Spleen (tissue), 7 donors: ENCODE measurements around the gene ETF1.
A peak's percentile ranks its signal among the peaks of the same experiment; 100 is the strongest.

ENCODE experiments used
- CTCF ChIP-seq, 11 experiments: fragments of 200-600 bp in 7 of 11; fragments of 450-650 bp in 4 of 11; sonication (generic) in 4 of 11; IDR thresholded peaks in 8 of 11; conservative IDR thresholded peaks in 3 of 11; 1 replicate in 7 of 11; 2 replicates in 4 of 11; pipeline versions ENCODE4 v1.4.0 to v1.8.0; 2016 to 2021; ENCODE audit warnings: antibody characterized with exemption in 11 of 11, inconsistent platforms in 4 of 11, mild to moderate bottlenecking in 1 of 11
- POLR2A ChIP-seq, 3 donors: fragments of 450-650 bp; IDR thresholded peaks; one replicate each; pipeline ENCODE4 v1.5.1; 2017; ENCODE audit warnings: antibody characterized with exemption in 3 of 3, mild to moderate bottlenecking in 1 of 3
- POLR2AphosphoS5 ChIP-seq, 3 donors: sonication (generic); formaldehyde crosslinking; IDR thresholded peaks; one replicate each; pipeline ENCODE4 v1.5.1; 2017; ENCODE audit warnings: antibody characterized with exemption in 3 of 3
- donor health status: DM: no; HTN: no; CAD: no; lungs with moderate emphysema.
- donor health status: DM: no; HTN: no; CAD: no.
- donor health status: DM: no; HTN: no; CAD: no.

GRCh38 chr5:138579517-138579863 is 36.5 kb upstream of the ETF1 start:
- TF ChIP-seq POLR2A (IDR thresholded peaks at IDR 0.05) (no peak), CTCF (IDR thresholded peaks at IDR 0.05 in 8 of 11, conservative IDR thresholded peaks at IDR 0.05 in 3 of 11) (peak in 2 of 11 experiments; percentile 6 to 17), POLR2AphosphoS5 (IDR thresholded peaks at IDR 0.05) (no peak)
